Stomach (tissue), 4 donors: ENCODE measurements around the gene GCH1.

Experiments
- POLR2AphosphoS5 ChIP-seq, 3 donors: sonication (generic); formaldehyde crosslinking; IDR thresholded peaks; one replicate each; pipeline ENCODE4 v1.6.1; 2016; ENCODE audit warnings: antibody characterized with exemption in 3 of 3
- TF ChIP-seq, protein P1 (sequence below), 7 experiments: fragments of 450-650 bp in 4 of 7; fragments of 200-600 bp in 3 of 7; sonication (generic) in 3 of 7; IDR thresholded peaks; one replicate each; pipeline ENCODE4 v1.5.1; 2016 to 2019; ENCODE audit warnings: antibody characterized with exemption in 7 of 7, control low read depth in 2 of 7, mild to moderate bottlenecking in 1 of 7

- TF ChIP-seq, protein P1, sequence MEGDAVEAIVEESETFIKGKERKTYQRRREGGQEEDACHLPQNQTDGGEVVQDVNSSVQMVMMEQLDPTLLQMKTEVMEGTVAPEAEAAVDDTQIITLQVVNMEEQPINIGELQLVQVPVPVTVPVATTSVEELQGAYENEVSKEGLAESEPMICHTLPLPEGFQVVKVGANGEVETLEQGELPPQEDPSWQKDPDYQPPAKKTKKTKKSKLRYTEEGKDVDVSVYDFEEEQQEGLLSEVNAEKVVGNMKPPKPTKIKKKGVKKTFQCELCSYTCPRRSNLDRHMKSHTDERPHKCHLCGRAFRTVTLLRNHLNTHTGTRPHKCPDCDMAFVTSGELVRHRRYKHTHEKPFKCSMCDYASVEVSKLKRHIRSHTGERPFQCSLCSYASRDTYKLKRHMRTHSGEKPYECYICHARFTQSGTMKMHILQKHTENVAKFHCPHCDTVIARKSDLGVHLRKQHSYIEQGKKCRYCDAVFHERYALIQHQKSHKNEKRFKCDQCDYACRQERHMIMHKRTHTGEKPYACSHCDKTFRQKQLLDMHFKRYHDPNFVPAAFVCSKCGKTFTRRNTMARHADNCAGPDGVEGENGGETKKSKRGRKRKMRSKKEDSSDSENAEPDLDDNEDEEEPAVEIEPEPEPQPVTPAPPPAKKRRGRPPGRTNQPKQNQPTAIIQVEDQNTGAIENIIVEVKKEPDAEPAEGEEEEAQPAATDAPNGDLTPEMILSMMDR (IDR thresholded peaks at IDR 0.05): no peak
- no peak for TF ChIP-seq POLR2AphosphoS5 (IDR thresholded peaks at IDR 0.05)
Observed at GRCh38 chr14:54808326-54809161, 94.1 kb downstream of the GCH1 start.
